K562 (cell line): ENCODE data around the gene MYO1D. TPM values are rescaled to one million over a fixed set of nuclear protein-coding genes. Genes with fewer than 3 reads are reported as not detected.

Experiments
- BCL6 ChIP-seq: fragments of 250-450 bp; sonication (Bioruptor Pico); IDR thresholded peaks from 2 replicates; pipeline ENCODE4 v1.4.0; 2020
- BHLHE40 ChIP-seq: IDR thresholded peaks from 2 replicates; pipeline ENCODE4 v1.6.1; 2011; ENCODE audit warnings: low read length, improper control_type of control experiment
- C11orf30 ChIP-seq: fragments of 450-650 bp; IDR thresholded peaks from 2 replicates; pipeline ENCODE4 v1.6.1; 2016; ENCODE audit warnings: low read depth, mild to moderate bottlenecking
- CHD4 ChIP-seq: fragments of 200-600 bp; sonication (generic); IDR thresholded peaks from 3 replicates; pipeline ENCODE4 v1.6.1; 2012; ENCODE audit warnings: low read depth, mild to moderate bottlenecking, mixed read lengths, low read length, inconsistent platforms; ENCODE audit not compliant: insufficient read depth, insufficient replicate concordance, poor library complexity, severe bottlenecking
- CREBBP ChIP-seq: IDR thresholded peaks from one replicate; pipeline ENCODE4 v1.6.1; 2012; ENCODE audit warnings: low read depth, mild to moderate bottlenecking, control low read depth, inconsistent platforms, low read length
- EWSR1 ChIP-seq: fragments of 450-650 bp; IDR thresholded peaks from 2 replicates; pipeline ENCODE4 v1.6.1; 2018; ENCODE audit warnings: borderline replicate concordance, mild to moderate bottlenecking, low read depth, moderate library complexity; ENCODE audit not compliant: partially characterized antibody
- KAT2B ChIP-seq: IDR thresholded peaks from one replicate; pipeline ENCODE4 v1.6.1; 2012; ENCODE audit warnings: low read depth, mild to moderate bottlenecking, control low read depth, inconsistent platforms, low read length, moderate library complexity
- MED1 ChIP-seq: sonication (generic); formaldehyde crosslinking; IDR thresholded peaks from 2 replicates; pipeline ENCODE4 v1.8.1; 2023; ENCODE audit warnings: missing genetic modification reagents, borderline replicate concordance
- MTF1 ChIP-seq: fragments of 250-450 bp; sonication (Bioruptor Pico); IDR thresholded peaks from 2 replicates; pipeline ENCODE4 v1.9.0; 2021; ENCODE audit warnings: moderate library complexity, mild to moderate bottlenecking, inconsistent platforms, borderline replicate concordance
- NCOA4 ChIP-seq: fragments of 450-650 bp; IDR thresholded peaks from 2 replicates; pipeline ENCODE4 v1.6.1; 2018; ENCODE audit warnings: mild to moderate bottlenecking; ENCODE audit not compliant: partially characterized antibody
- NFATC3 ChIP-seq: fragments of 450-650 bp; IDR thresholded peaks from 2 replicates; pipeline ENCODE4 v1.6.1; 2017; ENCODE audit warnings: mild to moderate bottlenecking
- NFE2L1 ChIP-seq: fragments of 450-650 bp; IDR thresholded peaks from 2 replicates; pipeline ENCODE4 v1.6.1; 2016; ENCODE audit warnings: missing genetic modification characterization, low read depth, mild to moderate bottlenecking, missing compliant biosample characterization, moderate library complexity, borderline replicate concordance
- NR2C2 ChIP-seq, 2 experiments: fragments of 200-800 bp in 1 of 2; sonication (Bioruptor generic) in 1 of 2; sonication (generic) in 1 of 2; formaldehyde crosslinking in 1 of 2; IDR thresholded peaks; 2 replicates each; pipeline versions ENCODE4 v1.6.1 to v1.8.0; 2016 to 2022; ENCODE audit warnings: mild to moderate bottlenecking in 1 of 2, missing compliant biosample characterization in 1 of 2, missing genetic modification characterization in 1 of 2, missing genetic modification reagents in 1 of 2
- PHB ChIP-seq: fragments of 250-450 bp; sonication (Bioruptor Pico); IDR thresholded peaks from 2 replicates; pipeline ENCODE4 v1.5.0; 2021
- POU5F1 ChIP-seq: fragments of 150-350 bp; IDR thresholded peaks from 2 replicates; pipeline ENCODE4 v1.6.1; 2014; ENCODE audit warnings: borderline replicate concordance, low read length, low read depth, mild to moderate bottlenecking; ENCODE audit not compliant: partially characterized antibody
- RFX7 ChIP-seq: fragments of 250-450 bp; sonication (Bioruptor Pico); IDR thresholded peaks from 2 replicates; pipeline ENCODE4 v1.5.1; 2021; ENCODE audit warnings: mild to moderate bottlenecking
- SNRNP70 ChIP-seq: fragments of 200-400 bp; formaldehyde crosslinking; optimal IDR thresholded peaks from 2 replicates; pipeline ENCODE3; 2017; ENCODE audit warnings: low read depth, low read length
- STAG1 ChIP-seq: sonication (generic); formaldehyde crosslinking; IDR thresholded peaks from 2 replicates; pipeline ENCODE4 v1.5.0; 2020; ENCODE audit warnings: missing genetic modification reagents, borderline replicate concordance
- TAF15 ChIP-seq: fragments of 200-400 bp; formaldehyde crosslinking; IDR thresholded peaks from 2 replicates; pipeline ENCODE4 v1.6.1; 2017; ENCODE audit warnings: mild to moderate bottlenecking, low read depth, low read length, moderate library complexity
- YBX1 ChIP-seq: fragments of 450-650 bp; IDR thresholded peaks from 2 replicates; pipeline ENCODE4 v1.7.1; 2016; ENCODE audit warnings: mild to moderate bottlenecking
- ZNF224 ChIP-seq: sonication (generic); formaldehyde crosslinking; IDR thresholded peaks from 2 replicates; pipeline ENCODE4 v1.8.0; 2022; ENCODE audit warnings: mild to moderate bottlenecking, missing genetic modification reagents
- ZNF232 ChIP-seq: sonication (generic); formaldehyde crosslinking; IDR thresholded peaks from 2 replicates; pipeline ENCODE4 v1.8.0; 2022; ENCODE audit warnings: mild to moderate bottlenecking, missing genetic modification reagents
- ZNF436 ChIP-seq: fragments of 250-450, 450-650 bp; sonication (Bioruptor Pico); formaldehyde crosslinking; IDR thresholded peaks from 2 replicates; pipeline ENCODE4 v1.7.0; 2020; ENCODE audit warnings: mild to moderate bottlenecking
- ZNF589 ChIP-seq: fragments of 200-800 bp; sonication (Bioruptor generic); IDR thresholded peaks from 2 replicates; pipeline ENCODE4 v1.6.1; 2016; ENCODE audit warnings: low read depth, missing genetic modification characterization, missing compliant biosample characterization
- ZNF75A ChIP-seq: fragments of 450-650 bp; formaldehyde crosslinking; IDR thresholded peaks from 2 replicates; pipeline ENCODE4 v1.4.0; 2020; ENCODE audit warnings: mild to moderate bottlenecking
- ZNF764 ChIP-seq: fragments of 250-450 bp; sonication (Bioruptor Pico); IDR thresholded peaks from 2 replicates; pipeline ENCODE4 v1.4.0; 2020; ENCODE audit warnings: low read depth, mild to moderate bottlenecking, moderate library complexity
- ZNF780A ChIP-seq: fragments of 250-450 bp; sonication (Bioruptor Pico); IDR thresholded peaks from 2 replicates; pipeline ENCODE4 v1.5.0; 2021; ENCODE audit warnings: mild to moderate bottlenecking
- polyA plus RNA-seq, 8 experiments: library from polyadenylated mRNA; depleted of rRNA in 4 of 8; stranded (reverse) in 5 of 8; unstranded in 3 of 8; fragments of >200 nt; fragmentation: Nextera tagmentation in 2 of 8; fragmentation: Illumina TruSeq in 1 of 8; extraction: Ambion mirVana in 2 of 8; extraction: Trizol in 1 of 8; gene quantifications; 2 replicates each; pipeline versions ENCODE4 v1.2.1 to v1.2.3, GENCODE V29; 2011 to 2014; ENCODE audit warnings: inconsistent platforms in 1 of 8, missing spikeins in 1 of 8
- total RNA-seq, 7 experiments: library from RNA; depleted of rRNA in 6 of 7; stranded (reverse); fragments of >200 nt in 6 of 7; fragmentation: Illumina TruSeq in 2 of 7; extraction: Trizol in 2 of 7; gene quantifications; 2 replicates each; pipeline versions ENCODE4 v1.2.1 to v1.2.3, GENCODE V29; 2011 to 2021; ENCODE audit warnings: low replicate concordance in 1 of 7
- TF ChIP-seq, protein P1 (sequence below): fragments of 250-450 bp; sonication (Bioruptor Pico); IDR thresholded peaks from 2 replicates; pipeline ENCODE4 v1.4.0; 2020; ENCODE audit warnings: mild to moderate bottlenecking, moderate library complexity
- TF ChIP-seq, protein P2 (sequence below): fragments of 250-450 bp; sonication (Bioruptor Pico); IDR thresholded peaks from 2 replicates; pipeline ENCODE4 v1.5.1; 2021; ENCODE audit warnings: mild to moderate bottlenecking

Gene MYO1D
- total and polyA plus RNA-seq, 9 of the 15 experiments (the other 6 are each of a cell fraction or from before 2014, with no cell fraction given): 2.1 to 71.2 (median 45.4) TPM

DNA sequence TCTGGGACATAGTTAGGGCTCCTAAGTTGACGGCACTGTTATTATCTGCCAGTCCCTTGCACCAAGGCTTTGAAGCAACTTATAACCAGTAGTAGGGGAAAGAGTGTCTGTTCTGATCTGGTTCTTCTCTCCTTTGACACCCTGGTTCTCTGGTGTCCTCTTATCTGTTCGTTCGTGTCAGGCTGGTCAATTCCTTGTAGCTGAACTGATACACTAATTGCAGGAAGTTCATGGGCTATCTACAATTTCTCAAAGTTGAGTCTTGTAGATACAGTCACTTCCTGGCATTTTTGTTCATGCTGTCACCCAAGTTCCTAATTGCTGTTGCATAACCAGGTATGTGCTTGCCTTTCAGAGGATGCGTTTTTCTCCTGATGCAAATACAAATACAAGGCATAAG is 17.3 kb upstream of the MYO1D start (continued):
- TF ChIP-seq, protein P1, sequence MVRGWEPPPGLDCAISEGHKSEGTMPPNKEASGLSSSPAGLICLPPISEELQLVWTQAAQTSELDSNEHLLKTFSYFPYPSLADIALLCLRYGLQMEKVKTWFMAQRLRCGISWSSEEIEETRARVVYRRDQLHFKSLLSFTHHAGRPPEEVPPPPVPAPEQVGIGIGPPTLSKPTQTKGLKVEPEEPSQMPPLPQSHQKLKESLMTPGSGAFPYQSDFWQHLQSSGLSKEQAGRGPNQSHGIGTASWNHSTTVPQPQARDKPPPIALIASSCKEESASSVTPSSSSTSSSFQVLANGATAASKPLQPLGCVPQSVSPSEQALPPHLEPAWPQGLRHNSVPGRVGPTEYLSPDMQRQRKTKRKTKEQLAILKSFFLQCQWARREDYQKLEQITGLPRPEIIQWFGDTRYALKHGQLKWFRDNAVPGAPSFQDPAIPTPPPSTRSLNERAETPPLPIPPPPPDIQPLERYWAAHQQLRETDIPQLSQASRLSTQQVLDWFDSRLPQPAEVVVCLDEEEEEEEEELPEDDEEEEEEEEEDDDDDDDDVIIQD (CRISPR knock-in tag): no peak
- TF ChIP-seq MTF1 (no peak), EWSR1 (no peak), ZNF75A (CRISPR knock-in tag) (no peak), ZNF224 (CRISPR knock-in tag) (no peak), BCL6 (CRISPR knock-in tag) (no peak), SNRNP70 (no peak), PHB (no peak), NR2C2 (CRISPR knock-in tag; IDR thresholded peaks at IDR 0.05) (no peak), NR2C2 (tag; IDR thresholded peaks at IDR 0.05) (no peak; the same call in none of the 2 replicates), BHLHE40 (no peak), NFE2L1 (tag) (no peak), YBX1 (no peak), CREBBP (no peak), C11orf30 (no peak), ZNF764 (CRISPR knock-in tag) (no peak), ZNF232 (no peak), CHD4 (no peak), STAG1 (CRISPR knock-in tag) (no peak), MED1 (CRISPR knock-in tag) (no peak), TAF15 (no peak), ZNF436 (CRISPR knock-in tag) (no peak), RFX7 (no peak), POU5F1 (no peak), ZNF780A (CRISPR knock-in tag) (no peak), KAT2B (no peak), NCOA4 (no peak), ZNF589 (peak; percentile 41; the same call in 1 of the 2 replicates), NFATC3 (no peak)
- TF ChIP-seq, protein P2, sequence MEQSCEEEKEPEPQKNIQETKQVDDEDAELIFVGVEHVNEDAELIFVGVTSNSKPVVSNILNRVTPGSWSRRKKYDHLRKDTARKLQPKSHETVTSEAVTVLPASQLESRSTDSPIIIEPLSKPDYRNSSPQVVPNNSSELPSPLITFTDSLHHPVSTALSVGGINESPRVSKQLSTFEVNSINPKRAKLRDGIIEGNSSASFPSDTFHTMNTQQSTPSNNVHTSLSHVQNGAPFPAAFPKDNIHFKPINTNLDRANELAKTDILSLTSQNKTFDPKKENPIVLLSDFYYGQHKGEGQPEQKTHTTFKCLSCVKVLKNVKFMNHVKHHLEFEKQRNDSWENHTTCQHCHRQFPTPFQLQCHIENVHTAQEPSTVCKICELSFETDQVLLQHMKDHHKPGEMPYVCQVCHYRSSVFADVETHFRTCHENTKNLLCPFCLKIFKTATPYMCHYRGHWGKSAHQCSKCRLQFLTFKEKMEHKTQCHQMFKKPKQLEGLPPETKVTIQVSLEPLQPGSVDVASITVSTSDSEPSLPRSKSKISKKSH: no peak
